Measurements from ENCODE around the gene FADS1. TPM values are rescaled to one million over a fixed set of nuclear protein-coding genes. Genes with fewer than 3 reads are reported as not detected.

Gene FADS1
- total and polyA plus RNA-seq, 2 donors (not counting 3 experiments of a cell fraction or from before 2014, with no cell fraction given), result 110 to 121 TPM

- Histone ChIP-seq H4K20me1 (replicated peaks; ENCODE audit: control insufficient read depth, extremely low read depth, insufficient read depth, low read length) (no peaks in the 10 kb centered on the region), H3K4me1 (ENCODE audit: control insufficient read depth, extremely low read depth, insufficient read depth, low read length) (no peaks in the 10 kb centered on the region), H3K36me3 (ENCODE audit: control insufficient read depth in 2 of 2, extremely low read depth in 1 of 2, insufficient read depth in 2 of 2, low read length in 2 of 2) (peaks cover 35 to 45% of the 10 kb centered on the region in 2 experiments), H3K27me3 (ENCODE audit: control insufficient read depth in 2 of 2, insufficient read depth in 2 of 2, low read length in 2 of 2) (no peaks in the 10 kb centered on the region), H3K9me1 (replicated peaks; ENCODE audit: control insufficient read depth, extremely low read depth, insufficient read depth, low read length) (no peaks in the 10 kb centered on the region), H3K9ac (replicated peaks; ENCODE audit: extremely low read depth, insufficient read depth, low read length) (no peak overlapping the region), H3K27ac (ENCODE audit: insufficient read depth, low read depth, low read length) (no peak overlapping the region), H3K4me2 (ENCODE audit: insufficient read depth, low read length) (no peak overlapping the region), H3K9me3 (replicated peaks; ENCODE audit: control insufficient read depth, insufficient read depth, low read length) (no peaks in the 10 kb centered on the region), H2AFZ (ENCODE audit: low read depth, low read length) (no peak overlapping the region), H3K4me3 (replicated peaks in 1 of 3; ENCODE audit: insufficient read depth in 1 of 3, low read depth in 1 of 3, low read length in 3 of 3) (no peak overlapping the region), H3K79me2 (ENCODE audit: control insufficient read depth, insufficient read depth, low read length) (peaks cover 10% of the 10 kb centered on the region)
- dilution Hi-C loops (cut with MboI; ENCODE audit: extremely low pct_ligation_motif_present, low sequenced_read_pairs) (no loop called here), intact Hi-C loops (cut with micrococcal nuclease) (no loop called here)
- TF ChIP-seq POLR2A (IDR thresholded peaks at IDR 0.05; ENCODE audit: low read depth, low read length) (no peak), EZH2 (IDR thresholded peaks at IDR 0.05; ENCODE audit: borderline replicate concordance, low read depth, low read length, severe bottlenecking) (no peak), CTCF (IDR thresholded peaks at IDR 0.05; ENCODE audit: extremely low read depth in 1 of 2, insufficient read depth in 1 of 2, low read depth in 1 of 2, low read length in 2 of 2) (no peak), POLR2AphosphoS5 (IDR thresholded peaks at IDR 0.05; ENCODE audit: insufficient read depth, low read depth, low read length) (no peak), FOS (IDR thresholded peaks at IDR 0.05; ENCODE audit: borderline replicate concordance, insufficient read depth, low read length) (no peak), MAX (IDR thresholded peaks at IDR 0.05; ENCODE audit: insufficient read depth, insufficient read length) (no peak), JUN (IDR thresholded peaks at IDR 0.05; ENCODE audit: borderline replicate concordance, insufficient read depth, insufficient read length, low read depth) (no peak), GATA2 (IDR thresholded peaks at IDR 0.05; ENCODE audit: insufficient read depth, insufficient read length, low read depth, low read length) (no peak), MYC (IDR thresholded peaks at IDR 0.05; ENCODE audit: low read depth, low read length) (no peak)
- POLR2A ChIA-PET, result no interaction called here
- DNase-seq (ENCODE audit: low read depth, low spot score) (no peak), FAIRE-seq (no peak)
- BruUV-seq (replicated peaks), result no TSS peak
- CTCF ChIA-PET, result interaction anchor here (0.7 to 1.3 kb wide), 2 partner anchors 23 to 233 kb away, joined by 3 read pairs; no protein-coding TSS in a partner anchor
Observed at GRCh38 chr11:61848631-61849030, 31.8 kb upstream of the FADS1 start.

Measured in endothelial cell of umbilical vein (primary cell).